NCI-H345 treated with DMSO at 0.1 percent for 48 hours (cell line): ENCODE data around the gene CBX7.
A peak's percentile ranks its signal among the peaks of the same experiment; 100 is the strongest.

ENCODE experiments used
- DNase-seq: peaks from one replicate; lab custom pipeline; 2025; ENCODE audit not compliant: unreplicated experiment; lab: John Stamatoyannopoulos, UW

Gene CBX7

GRCh38 chr22:39128508-39128907 lies 24.0 kb downstream of the CBX7 start:
- DNase-seq: no peak

- DNase-seq: no peak
These were observed 26.9 kb downstream of the CBX7 start for GRCh38 chr22:39125622-39126021.

GRCh38 chr22:39123751-39124581 lies 28.5 kb downstream of the CBX7 start:
- DNase-seq: no peak

- DNase-seq: no peak
These were observed 29.6 kb downstream of the CBX7 start for GRCh38 chr22:39122772-39123470.

GRCh38 chr22:39120983-39121382 lies 31.5 kb downstream of the CBX7 start:
- DNase-seq: no peak

GRCh38 chr22:39117585-39118191 lies 34.8 kb downstream of the CBX7 start:
- peak; percentile 2 for DNase-seq

GRCh38 chr22:39115977-39116621 lies 36.4 kb downstream of the CBX7 start:
- no peak for DNase-seq

GRCh38 chr22:39115570-39115969 lies 36.9 kb downstream of the CBX7 start:
- no peak for DNase-seq

- no peak for DNase-seq
These were observed 38.4 kb downstream of the CBX7 start for GRCh38 chr22:39114112-39114511.

- DNase-seq: no peak
These were observed 41.6 kb downstream of the CBX7 start for GRCh38 chr22:39110631-39111561.

- no peak for DNase-seq
These were observed 43.1 kb downstream of the CBX7 start for GRCh38 chr22:39109361-39109760.

GRCh38 chr22:39108487-39108886 lies 44.0 kb downstream of the CBX7 start:
- DNase-seq: no peak

- no peak for DNase-seq
These were observed 46.2 kb downstream of the CBX7 start for GRCh38 chr22:39106326-39106725.

GRCh38 chr22:39103431-39103830 lies 49.0 kb downstream of the CBX7 start:
- DNase-seq: no peak

GRCh38 chr22:39101226-39101625 lies 51.3 kb downstream of the CBX7 start:
- DNase-seq: no peak

- no peak for DNase-seq
These were observed 53.9 kb downstream of the CBX7 start for GRCh38 chr22:39098576-39098975.

- no peak for DNase-seq
These were observed 54.5 kb downstream of the CBX7 start for GRCh38 chr22:39098026-39098425.

GRCh38 chr22:39097098-39098020 lies 55.1 kb downstream of the CBX7 start, which contains the start of gene APOBEC3H:
Gene APOBEC3H, plus strand, starts transcription at chr22:39097244. Its CDS starts 3,035 bp downstream, at chr22:39100279.
- DNase-seq: no peak

GRCh38 chr22:39095971-39096370 lies 56.5 kb downstream of the CBX7 start:
- no peak for DNase-seq
